GM10248 (cell line): Measurements from ENCODE around the gene DNAJC7.

Experiments used
- CTCF ChIA-PET: fragments of 300-600 bp; sonication (Branson Sonifier 250); formaldehyde crosslinking; extraction: SDS; loops from one replicate; lab custom pipeline; 2021; ENCODE audit warnings: antibody characterized with exemption; lab: Yijun Ruan, JAX
- POLR2A ChIA-PET: fragments of 350-650 bp; sonication (Branson Sonifier 250); formaldehyde crosslinking; extraction: SDS; loops from one replicate; lab custom pipeline; 2020; ENCODE audit warnings: antibody characterized with exemption; lab: Yijun Ruan, JAX
- DNase-seq: peaks from one replicate; pipeline ENCODE4 v3.0.0; 2012; ENCODE audit errors: extremely low spot score
- CTCF ChIP-seq: IDR thresholded peaks from 2 replicates; pipeline ENCODE4 v1.5.1; 2012; ENCODE audit warnings: mild to moderate bottlenecking, low read depth; ENCODE audit errors: extremely low read depth, missing control alignments, control extremely low read depth

DNAJC7 gene

GRCh38 chr17:42016941-42017865 is at the start of gene DNAJC7:
DNAJC7 (minus strand) TSS chr17:42017439; CDS start chr17:42017416, 23 bp downstream.
- CTCF ChIA-PET = interaction anchor here (0.8 to 10.4 kb wide), 24 partner anchors 8 to 510 kb away, joined by 3 to 123 read pairs (median 4); partner anchors contain the start of genes CNP, DHX58, KAT2A and KCNH4
- POLR2A ChIA-PET = interaction anchor here (0.5 to 2.3 kb wide), 8 partner anchors 9 to 519 kb away, joined by 3 to 6 read pairs (median 4); partner anchors contain the start of genes EIF1 and NAGLU
- no peak for TF ChIP-seq CTCF
- peak; percentile 96 for DNase-seq

GRCh38 chr17:42065201-42065600 is 48.0 kb upstream of the DNAJC7 start:
- DNase-seq = no peak
- ChIA-PET POLR2A (no interaction called here), CTCF (interaction anchor here (0.9 to 8.8 kb wide), 21 partner anchors 9 to 116 kb away, joined by 3 to 70 read pairs (median 8); partner anchors contain the start of genes DHX58, DNAJC7, KAT2A and KCNH4)
- TF ChIP-seq CTCF = no peak

GRCh38 chr17:42062681-42063080 is 45.4 kb upstream of the DNAJC7 start:
- DNase-seq = no peak
- ChIA-PET CTCF (interaction anchor here (1.4 to 8.8 kb wide), 4 partner anchors 23 to 45 kb away, joined by 4 to 70 read pairs (median 16); partner anchors contain the start of genes DNAJC7 and ZNF385C), POLR2A (no interaction called here)
- no peak for TF ChIP-seq CTCF

GRCh38 chr17:42061646-42062487 is 44.6 kb upstream of the DNAJC7 start:
- no peak for TF ChIP-seq CTCF
- ChIA-PET POLR2A (no interaction called here), CTCF (interaction anchor here (3.7 to 8.8 kb wide), 3 partner anchors 22 to 36 kb away, joined by 14 to 70 read pairs (median 19); partner anchors contain the start of gene ZNF385C)
- no peak for DNase-seq

GRCh38 chr17:42060231-42060630 is 43.0 kb upstream of the DNAJC7 start:
- ChIA-PET CTCF (interaction anchor here (0.7 to 3.7 kb wide), 2 partner anchors 21 to 35 kb away, joined by 3 to 19 read pairs; no protein-coding TSS in a partner anchor), POLR2A (no interaction called here)
- no peak for TF ChIP-seq CTCF
- no peak for DNase-seq
